CD4-positive, alpha-beta T cell treated with Interleukin-17A for 4 hours (primary cell): Measurements from ENCODE around the gene SNED1.

Source experiments
- DNase-seq: peaks from one replicate; pipeline ENCODE4 v3.0.0-alpha.2; 2020; ENCODE audit warnings: mixed read lengths

Gene SNED1

DNA sequence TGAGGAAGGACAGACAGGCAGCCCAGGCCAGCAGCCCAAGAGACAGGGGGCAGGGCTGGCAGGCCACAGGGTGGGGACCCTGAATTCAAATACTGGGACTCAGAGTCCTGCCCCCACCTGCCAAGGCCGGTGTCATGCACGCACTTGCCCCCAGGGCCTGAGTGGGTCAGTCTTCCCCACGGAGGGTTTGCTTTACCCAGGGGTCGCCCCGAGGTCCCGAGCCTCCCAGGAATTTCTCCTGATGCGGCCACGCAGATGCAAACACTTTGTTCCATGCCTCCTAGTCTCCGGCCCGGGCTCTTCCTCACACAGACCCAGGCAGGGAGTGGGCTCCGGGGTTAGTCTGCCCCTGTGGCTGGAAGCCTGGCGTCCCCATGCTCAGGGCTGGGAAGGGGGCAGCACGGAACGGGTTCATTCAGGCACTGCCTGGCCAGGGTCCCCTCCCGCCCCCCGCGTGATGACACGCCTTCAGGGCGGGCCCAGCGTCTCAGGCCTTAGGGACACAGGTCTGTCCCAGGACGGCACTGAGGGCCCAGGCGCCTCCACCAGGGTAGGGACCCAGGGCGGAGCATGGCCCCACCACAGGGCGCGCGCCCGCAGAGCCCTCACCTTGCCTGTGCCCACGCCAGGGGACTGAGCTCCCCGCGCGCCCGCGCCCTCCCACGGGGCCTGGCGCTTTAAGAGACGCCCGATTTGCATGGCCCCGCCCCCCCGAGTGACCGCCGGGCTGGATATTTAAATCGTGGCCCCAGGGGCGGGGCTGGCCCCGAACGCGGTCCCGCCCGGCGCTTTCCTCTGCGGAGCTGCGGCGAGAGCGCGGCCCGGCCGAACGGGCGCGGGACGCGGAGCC lies at the start of gene SNED1:
TSS of gene SNED1 (plus strand) at position 763 of the 850 bp plus-strand sequence. CDS start 220 bp downstream, outside the sequence.
- DNase-seq: peak; percentile 71

- no peak for DNase-seq
Observed at GRCh38 chr2:240948905-240949790, 49.3 kb upstream of the SNED1 start.

DNA sequence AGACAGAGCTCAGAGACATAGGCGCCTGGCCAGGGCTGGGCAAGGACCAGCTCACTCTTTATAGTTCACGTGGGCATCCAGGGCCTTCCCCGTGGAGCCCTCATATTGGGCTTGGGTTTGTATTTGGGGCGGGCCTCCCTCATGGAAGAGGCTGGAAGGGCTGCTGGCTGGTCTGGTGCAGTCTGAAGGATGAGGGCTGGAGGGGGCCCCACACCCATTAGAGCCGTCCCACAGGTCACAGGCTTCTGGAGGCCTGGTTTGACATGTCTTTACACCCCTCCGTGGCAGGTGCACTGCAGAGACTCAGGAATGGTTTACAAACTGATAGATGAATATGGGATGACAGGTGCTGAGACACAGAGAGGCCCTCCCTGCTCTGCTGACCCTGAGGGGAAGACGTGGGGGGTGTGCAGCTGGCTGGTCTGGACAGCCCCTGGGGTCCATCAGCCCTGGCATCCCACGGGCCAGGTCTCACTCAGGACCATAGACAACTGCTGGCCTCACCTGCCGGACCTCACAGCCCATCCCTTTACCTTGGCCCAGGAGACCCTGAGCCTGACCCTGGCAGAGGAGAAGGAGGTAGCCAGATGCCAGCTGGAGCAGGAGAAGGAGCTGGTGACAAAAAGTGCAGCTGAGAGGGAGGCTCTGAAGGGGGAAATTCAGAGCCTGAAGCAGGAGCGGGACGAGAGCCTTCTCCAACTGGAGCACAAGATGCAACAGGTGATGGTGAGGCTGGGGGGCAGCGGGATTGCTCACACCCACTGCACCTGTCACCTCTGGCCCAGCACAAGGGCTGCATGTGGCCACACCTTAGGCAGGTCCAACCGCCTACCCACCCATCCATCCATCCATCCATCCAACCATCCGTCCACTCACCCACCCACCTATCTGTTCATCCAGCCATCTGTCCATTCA lies 48.4 kb upstream of the SNED1 start:
- DNase-seq: no peak

GRCh38 chr2:240951045-240951594 lies 47.3 kb upstream of the SNED1 start:
- DNase-seq: no peak

GRCh38 chr2:240952496-240953246 lies 45.7 kb upstream of the SNED1 start:
- DNase-seq: no peak

GRCh38 chr2:240953426-240954410 lies 44.7 kb upstream of the SNED1 start:
- DNase-seq: no peak

DNA sequence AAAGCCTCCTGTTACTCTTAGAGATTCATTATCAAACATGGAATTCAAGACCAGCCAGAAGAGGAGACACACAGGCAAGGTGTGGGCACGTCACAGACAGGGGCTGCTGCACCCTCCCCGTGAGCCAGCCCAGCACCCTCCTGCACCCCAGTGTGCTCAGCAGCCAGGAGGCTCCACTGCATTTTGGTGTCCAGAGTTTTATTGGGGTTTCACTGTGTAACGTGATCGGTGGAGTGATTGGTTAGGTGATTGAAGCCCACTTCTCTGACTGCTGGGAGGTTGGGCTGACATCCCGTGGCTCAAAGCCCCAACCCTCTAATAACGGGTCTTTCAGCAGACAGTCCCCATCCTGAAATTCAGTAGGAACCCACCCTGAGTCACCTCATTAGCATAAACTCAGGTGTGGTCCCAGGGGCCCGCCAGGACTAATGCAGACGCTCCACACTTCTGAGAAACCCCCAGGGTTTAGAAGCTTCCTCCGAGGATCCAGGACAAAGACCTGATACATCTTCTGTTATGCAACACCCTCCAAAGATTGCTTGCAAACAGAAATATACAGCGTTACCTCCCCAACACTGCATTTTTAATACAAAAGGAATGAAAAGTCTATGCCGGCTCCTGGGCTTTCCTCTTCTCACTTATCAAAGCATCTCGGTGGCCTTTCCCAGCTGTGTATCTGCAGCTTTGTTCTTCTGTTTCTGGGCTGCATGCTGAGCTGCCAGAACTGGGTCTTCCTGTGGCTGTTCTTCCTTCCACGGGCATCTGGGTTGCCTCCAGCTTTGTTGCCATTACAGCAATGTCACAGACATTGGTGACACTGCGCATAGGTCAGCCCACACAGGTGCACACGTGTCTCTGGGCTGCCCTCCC lies 43.7 kb upstream of the SNED1 start:
- DNase-seq: no peak

DNA sequence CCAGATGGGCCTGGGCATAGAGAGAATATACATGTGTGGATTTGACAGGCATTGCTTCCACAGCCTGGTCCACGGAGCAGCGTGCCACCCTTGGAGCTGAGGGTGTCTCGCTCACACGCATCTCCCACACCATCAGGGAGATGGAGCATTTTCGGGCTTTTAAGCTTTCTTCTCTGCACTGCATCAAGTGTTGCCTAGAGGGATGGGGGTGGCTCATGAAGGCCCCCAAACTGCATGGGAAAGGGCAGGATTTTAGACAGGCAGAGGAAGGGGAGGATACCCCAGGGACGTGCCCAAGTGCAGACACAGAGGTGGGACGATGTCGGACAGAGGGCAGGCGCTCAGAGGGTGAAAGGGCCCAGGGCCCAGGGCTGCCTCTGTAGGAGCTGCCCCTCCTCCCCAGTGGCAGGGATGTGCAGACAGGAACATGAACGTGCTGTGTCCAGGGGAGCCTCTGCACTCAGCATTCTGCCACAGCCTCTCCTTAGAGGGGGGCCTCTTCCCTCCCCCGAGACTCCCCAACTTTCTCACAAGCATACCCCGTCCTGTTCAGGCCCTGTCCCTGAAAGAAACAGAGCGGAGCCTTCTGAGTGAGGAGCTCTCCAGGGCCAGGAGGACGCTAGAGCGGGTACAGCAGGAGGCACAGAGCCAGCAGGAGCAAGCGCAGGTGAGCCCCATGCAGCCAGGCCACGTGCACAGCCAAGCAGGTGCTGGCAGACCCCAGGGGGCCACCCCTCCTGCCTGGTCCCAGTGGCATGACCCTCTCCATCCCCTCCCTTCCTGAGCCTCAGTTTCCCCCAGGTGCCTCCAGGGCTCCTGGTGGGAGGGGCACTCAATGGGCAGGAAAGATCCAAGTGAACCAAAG lies 42.9 kb upstream of the SNED1 start:
- no peak for DNase-seq

DNA sequence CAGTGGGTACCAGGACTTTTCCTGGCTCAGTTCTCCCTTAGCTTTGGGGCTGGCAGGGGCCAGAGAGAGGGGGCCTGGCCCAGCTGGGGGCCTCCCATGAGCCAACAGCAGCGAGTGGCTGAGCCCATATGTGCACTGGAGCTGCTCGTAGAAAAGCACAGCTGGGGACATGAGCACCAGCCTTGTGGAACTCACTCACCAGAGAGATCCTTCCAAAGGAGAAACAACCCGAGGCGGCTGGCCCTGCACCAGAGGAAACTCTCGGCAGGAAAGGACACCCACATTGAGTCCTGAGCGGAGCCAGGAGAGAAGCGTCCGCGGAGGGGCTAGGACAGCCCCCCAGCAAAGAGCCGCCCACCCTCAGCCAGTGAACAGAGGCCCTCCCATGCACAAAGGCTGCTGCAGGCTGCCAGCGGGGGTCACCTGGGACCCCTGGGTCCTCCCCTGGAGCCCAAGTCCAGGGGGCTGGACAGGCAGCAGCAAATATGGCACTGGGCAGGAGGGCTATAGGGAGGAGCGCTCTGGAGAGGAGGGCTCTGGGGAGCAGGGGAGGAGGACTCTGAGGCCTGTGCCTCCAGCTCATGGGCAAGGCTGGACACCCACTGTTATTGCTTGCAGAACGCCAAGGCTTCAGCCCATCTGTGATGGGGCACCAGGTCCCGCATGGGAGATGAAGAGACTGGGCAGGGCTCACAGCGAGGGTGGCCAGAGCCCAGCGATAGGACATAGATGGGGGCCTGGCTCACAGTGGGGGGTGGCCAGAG lies 42.1 kb upstream of the SNED1 start:
- DNase-seq: no peak

DNA sequence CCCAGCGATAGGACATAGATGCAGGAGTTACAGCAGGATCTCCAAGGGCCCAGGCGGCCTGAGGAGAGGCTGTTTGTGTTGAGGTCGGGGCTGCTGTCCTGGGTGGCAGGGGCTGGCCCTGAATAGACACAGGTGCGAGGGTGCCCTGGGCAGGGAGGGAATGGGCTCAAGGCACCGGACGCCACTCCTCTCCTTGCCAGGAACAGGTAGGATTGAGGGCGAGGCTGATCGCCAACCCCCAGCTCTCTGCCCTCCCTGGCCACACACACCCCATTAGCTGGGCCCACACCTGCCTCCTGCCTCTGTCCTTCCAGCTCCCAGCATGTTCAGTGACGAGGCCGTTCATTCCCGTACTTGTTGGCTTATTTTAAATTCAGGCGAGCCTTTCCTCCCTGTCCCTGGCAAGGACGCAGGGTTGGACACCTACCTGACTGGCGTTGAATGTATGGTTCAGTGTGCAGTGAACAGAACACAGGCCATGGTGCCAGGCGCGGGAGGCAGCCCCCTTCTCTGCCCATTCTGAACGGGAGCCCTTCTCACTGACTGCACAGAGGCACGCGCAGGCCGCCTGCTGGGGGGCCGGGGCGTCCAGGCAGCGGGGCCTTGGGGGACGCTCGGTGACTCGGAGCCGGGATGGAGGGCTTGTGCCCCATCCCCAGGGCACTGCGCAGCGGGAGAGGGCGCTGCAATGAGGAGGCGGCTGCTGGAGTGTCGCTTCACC lies 41.3 kb upstream of the SNED1 start:
- DNase-seq: no peak

- DNase-seq: no peak
Observed at GRCh38 chr2:240957656-240958365, 40.6 kb upstream of the SNED1 start.

GRCh38 chr2:240958366-240959213 lies 39.8 kb upstream of the SNED1 start:
- no peak for DNase-seq

DNA sequence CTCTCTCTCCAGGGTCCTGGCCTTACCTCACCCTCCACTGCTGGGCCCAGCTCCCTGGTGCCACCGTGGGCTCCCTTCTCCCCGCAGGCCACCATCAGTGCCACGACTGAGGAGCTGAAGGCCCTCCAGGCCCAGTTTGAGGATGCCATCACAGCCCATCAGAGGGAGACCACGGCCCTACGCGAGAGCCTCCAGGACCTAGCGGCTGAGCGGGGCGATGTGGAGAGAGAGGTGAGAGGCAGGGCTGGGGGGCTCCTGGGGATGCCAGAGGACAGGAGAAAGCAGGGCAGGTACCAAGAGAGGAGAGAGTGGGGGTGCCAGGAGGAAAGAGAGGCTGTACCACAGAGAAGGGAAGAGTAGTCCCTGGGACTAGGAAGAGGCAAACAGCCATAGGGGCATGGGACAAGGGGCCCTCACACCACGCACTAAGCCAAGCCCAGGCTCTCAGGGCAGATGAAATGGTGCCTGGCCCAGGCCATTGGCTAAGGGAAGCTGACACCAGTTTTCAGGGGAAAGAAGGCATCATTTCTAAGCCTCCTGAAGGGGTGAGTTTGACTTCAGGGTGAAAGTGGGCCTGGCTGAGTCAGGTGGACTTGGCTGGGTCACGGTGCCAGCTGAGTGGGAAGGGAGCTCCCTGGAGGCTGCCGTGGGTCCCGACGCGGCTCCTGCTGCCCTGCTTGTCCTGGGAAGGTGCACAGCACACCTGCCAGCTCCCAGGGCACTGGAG lies 39.0 kb upstream of the SNED1 start:
- DNase-seq: no peak

GRCh38 chr2:240959941-240960308 lies 38.5 kb upstream of the SNED1 start:
- no peak for DNase-seq
